Measurements from ENCODE around the gene GATA2.

Gene GATA2

GRCh38 chr3:128492671-128493569 lies at the start of gene GATA2:
Gene GATA2 (minus strand): TSS chr3:128493201. CDS start chr3:128487031, 6,170 bp downstream.
- DNase-seq (ENCODE audit: low read depth) = no peak

GRCh38 chr3:128541246-128541645 lies 48.2 kb upstream of the GATA2 start:
- no peak for DNase-seq (ENCODE audit: low read depth)

- no peak for DNase-seq (ENCODE audit: low read depth)
These were observed 46.4 kb upstream of the GATA2 start for GRCh38 chr3:128539376-128539775.

GRCh38 chr3:128537091-128537703 lies 44.2 kb upstream of the GATA2 start:
- DNase-seq (ENCODE audit: low read depth) = no peak

GRCh38 chr3:128532012-128532983 lies 39.3 kb upstream of the GATA2 start:
- DNase-seq (ENCODE audit: low read depth) = no peak

- no peak for DNase-seq (ENCODE audit: low read depth)
These were observed 31.6 kb upstream of the GATA2 start for GRCh38 chr3:128524374-128525299.

GRCh38 chr3:128523591-128523990 lies 30.6 kb upstream of the GATA2 start:
- no peak for DNase-seq (ENCODE audit: low read depth)

- no peak for DNase-seq (ENCODE audit: low read depth)
These were observed 28.7 kb upstream of the GATA2 start for GRCh38 chr3:128521715-128522114.

GRCh38 chr3:128518587-128519490 lies 25.8 kb upstream of the GATA2 start:
- DNase-seq (ENCODE audit: low read depth) = no peak

GRCh38 chr3:128517648-128518047 lies 24.6 kb upstream of the GATA2 start:
- DNase-seq (ENCODE audit: low read depth) = no peak

- DNase-seq (ENCODE audit: low read depth) = no peak
These were observed 23.0 kb upstream of the GATA2 start for GRCh38 chr3:128515967-128516366.

GRCh38 chr3:128508852-128509251 lies 15.9 kb upstream of the GATA2 start:
- DNase-seq (ENCODE audit: low read depth) = no peak

GRCh38 chr3:128506754-128507153 lies 13.8 kb upstream of the GATA2 start:
- DNase-seq (ENCODE audit: low read depth) = no peak

GRCh38 chr3:128505771-128506170 lies 12.8 kb upstream of the GATA2 start:
- DNase-seq (ENCODE audit: low read depth) = no peak

- DNase-seq (ENCODE audit: low read depth) = no peak
These were observed 12.1 kb upstream of the GATA2 start for GRCh38 chr3:128504963-128505730.

- no peak for DNase-seq (ENCODE audit: low read depth)
These were observed 11.5 kb upstream of the GATA2 start for GRCh38 chr3:128504533-128504915.

- DNase-seq (ENCODE audit: low read depth) = no peak
These were observed 10.9 kb upstream of the GATA2 start for GRCh38 chr3:128503751-128504532.

- no peak for DNase-seq (ENCODE audit: low read depth)
These were observed 10.2 kb upstream of the GATA2 start for GRCh38 chr3:128503164-128503651.

Measured in stromal cell of bone marrow (primary cell).